Hepatocyte (in vitro differentiated cells): ENCODE measurements around the gene DYNC1I1. TPM values are rescaled to one million over a fixed set of nuclear protein-coding genes. Genes with fewer than 3 reads are reported as not detected.

Experiments used
- DNase-seq: peaks from one replicate; pipeline ENCODE4 v3.0.0-alpha.2; 2016; ENCODE audit warnings: low spot score
- H2AFZ ChIP-seq: fragments of 200-600 bp; sonication (generic); 2 replicates; pipeline ENCODE4 v1.6.0; 2016; ENCODE audit warnings: antibody characterized with exemption, mild to moderate bottlenecking
- H3K27ac ChIP-seq: fragments of 200-600 bp; sonication (generic); 2 replicates; pipeline ENCODE4 v1.5.1; 2016; ENCODE audit warnings: mild to moderate bottlenecking
- H3K27me3 ChIP-seq: fragments of 200-600 bp; sonication (generic); 2 replicates; pipeline ENCODE4 v1.6.1; 2016
- H3K36me3 ChIP-seq: fragments of 200-600 bp; sonication (generic); replicated peaks from 2 replicates; pipeline ENCODE4 v1.5.1; 2016; ENCODE audit warnings: low read depth; ENCODE audit not compliant: insufficient read depth
- H3K4me1 ChIP-seq: fragments of 200-600 bp; sonication (generic); 2 replicates; pipeline ENCODE4 v1.5.1; 2016; ENCODE audit warnings: mild to moderate bottlenecking, moderate library complexity; ENCODE audit not compliant: insufficient read depth
- H3K4me2 ChIP-seq: fragments of 200-600 bp; sonication (generic); 2 replicates; pipeline ENCODE4 v1.6.0; 2016
- H3K4me3 ChIP-seq: fragments of 200-600 bp; sonication (generic); 2 replicates; pipeline ENCODE4 v1.5.1; 2016; ENCODE audit warnings: mild to moderate bottlenecking
- H3K79me2 ChIP-seq: fragments of 200-600 bp; sonication (generic); 2 replicates; pipeline ENCODE4 v1.6.0; 2017; ENCODE audit warnings: mild to moderate bottlenecking
- H3K9me2 ChIP-seq: fragments of 200-600 bp; sonication (generic); replicated peaks from 2 replicates; pipeline ENCODE4 v1.6.0; 2017; ENCODE audit warnings: mild to moderate bottlenecking; ENCODE audit not compliant: insufficient read depth
- H3K9me3 ChIP-seq: fragments of 200-600 bp; sonication (generic); 2 replicates; pipeline ENCODE4 v1.5.1; 2016; ENCODE audit warnings: low read depth, mild to moderate bottlenecking
- H4K20me1 ChIP-seq: fragments of 200-600 bp; sonication (generic); 2 replicates; pipeline ENCODE4 v1.6.0; 2016; ENCODE audit warnings: mild to moderate bottlenecking; ENCODE audit not compliant: insufficient read depth, poor library complexity, severe bottlenecking
- EZH2 ChIP-seq: fragments of 200-600 bp; sonication (generic); IDR thresholded peaks from 2 replicates; pipeline ENCODE4 v1.6.1; 2016; ENCODE audit warnings: antibody characterized with exemption, mild to moderate bottlenecking, borderline replicate concordance
- EZH2phosphoT487 ChIP-seq: fragments of 200-600 bp; sonication (generic); IDR thresholded peaks from one replicate; pipeline ENCODE4 v1.6.1; 2018; ENCODE audit warnings: antibody characterized with exemption, mild to moderate bottlenecking, low read depth, moderate library complexity; ENCODE audit not compliant: unreplicated experiment, severe bottlenecking
- WGBS: methylation state at CpG from one replicate; pipeline ENCODE4 v1.1.6; 2016; ENCODE audit warnings: low lambda C conversion rate; ENCODE audit errors: missing lambda C conversion rate; 5-methylcytosine and 5-hydroxymethylcytosine counted together
- polyA plus RNA-seq: library from polyadenylated mRNA; unstranded; fragments of >200 nt; fragmentation: Nextera tagmentation; extraction: Ambion mirVana; gene quantifications from 2 replicates; pipeline ENCODE4 v1.2.1, GENCODE V29; 2016
- total RNA-seq: library from RNA; depleted of rRNA; stranded (reverse); fragments of >200 nt; gene quantifications from 2 replicates; pipeline ENCODE4 v1.2.3, GENCODE V29; 2014
- TF ChIP-seq, protein P1 (sequence below): fragments of 200-600 bp; sonication (generic); IDR thresholded peaks from 2 replicates; pipeline ENCODE4 v1.5.1; 2016; ENCODE audit warnings: antibody characterized with exemption, mild to moderate bottlenecking; ENCODE audit not compliant: poor library complexity

DYNC1I1 gene
- total and polyA plus RNA-seq, 2 experiments from 2014 or later, result 2.5 to 3.7 TPM

DNA sequence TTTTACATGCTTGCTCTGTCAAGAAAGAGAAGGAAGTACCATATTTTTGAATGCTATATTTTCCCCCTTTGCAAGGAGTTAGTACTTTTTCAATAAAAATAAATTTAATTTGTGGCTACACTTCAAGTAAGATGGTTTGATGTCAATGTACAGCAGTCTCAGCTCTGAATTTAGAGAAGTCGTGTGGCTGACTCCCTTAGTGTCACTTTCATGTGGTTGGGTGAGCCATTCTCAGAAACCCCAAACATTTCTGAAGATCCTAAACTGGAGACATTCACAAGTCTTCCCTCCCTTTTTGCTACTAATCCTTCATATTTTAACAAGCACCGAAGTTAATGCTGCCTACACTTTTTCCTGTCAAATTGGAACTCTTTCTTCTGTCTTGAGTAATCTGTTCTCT, 244.4 kb downstream of the DYNC1I1 start:
- H3K27me3 ChIP-seq, result no peaks in the 10 kb centered on the region
- no peak for DNase-seq
- TF ChIP-seq, protein P1, sequence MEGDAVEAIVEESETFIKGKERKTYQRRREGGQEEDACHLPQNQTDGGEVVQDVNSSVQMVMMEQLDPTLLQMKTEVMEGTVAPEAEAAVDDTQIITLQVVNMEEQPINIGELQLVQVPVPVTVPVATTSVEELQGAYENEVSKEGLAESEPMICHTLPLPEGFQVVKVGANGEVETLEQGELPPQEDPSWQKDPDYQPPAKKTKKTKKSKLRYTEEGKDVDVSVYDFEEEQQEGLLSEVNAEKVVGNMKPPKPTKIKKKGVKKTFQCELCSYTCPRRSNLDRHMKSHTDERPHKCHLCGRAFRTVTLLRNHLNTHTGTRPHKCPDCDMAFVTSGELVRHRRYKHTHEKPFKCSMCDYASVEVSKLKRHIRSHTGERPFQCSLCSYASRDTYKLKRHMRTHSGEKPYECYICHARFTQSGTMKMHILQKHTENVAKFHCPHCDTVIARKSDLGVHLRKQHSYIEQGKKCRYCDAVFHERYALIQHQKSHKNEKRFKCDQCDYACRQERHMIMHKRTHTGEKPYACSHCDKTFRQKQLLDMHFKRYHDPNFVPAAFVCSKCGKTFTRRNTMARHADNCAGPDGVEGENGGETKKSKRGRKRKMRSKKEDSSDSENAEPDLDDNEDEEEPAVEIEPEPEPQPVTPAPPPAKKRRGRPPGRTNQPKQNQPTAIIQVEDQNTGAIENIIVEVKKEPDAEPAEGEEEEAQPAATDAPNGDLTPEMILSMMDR, result no peak
- TF ChIP-seq EZH2, result no peak
- TF ChIP-seq EZH2phosphoT487, result no peak
- H3K27ac ChIP-seq, result no peak overlapping the region
- H3K9me2 ChIP-seq, result no peaks in the 10 kb centered on the region
- H3K36me3 ChIP-seq, result no peaks in the 10 kb centered on the region
- H2AFZ ChIP-seq, result no peak overlapping the region
- no peaks in the 10 kb centered on the region for H3K79me2 ChIP-seq
- peaks cover 5% of the 10 kb centered on the region for H3K4me1 ChIP-seq
- H3K4me3 ChIP-seq, result no peak overlapping the region
- WGBS, result 71% methylated on average over 2 of the region's 2 CpGs
- H3K9me3 ChIP-seq, result no peaks in the 10 kb centered on the region
- H3K4me2 ChIP-seq, result no peak overlapping the region
- no peaks in the 10 kb centered on the region for H4K20me1 ChIP-seq

DNA sequence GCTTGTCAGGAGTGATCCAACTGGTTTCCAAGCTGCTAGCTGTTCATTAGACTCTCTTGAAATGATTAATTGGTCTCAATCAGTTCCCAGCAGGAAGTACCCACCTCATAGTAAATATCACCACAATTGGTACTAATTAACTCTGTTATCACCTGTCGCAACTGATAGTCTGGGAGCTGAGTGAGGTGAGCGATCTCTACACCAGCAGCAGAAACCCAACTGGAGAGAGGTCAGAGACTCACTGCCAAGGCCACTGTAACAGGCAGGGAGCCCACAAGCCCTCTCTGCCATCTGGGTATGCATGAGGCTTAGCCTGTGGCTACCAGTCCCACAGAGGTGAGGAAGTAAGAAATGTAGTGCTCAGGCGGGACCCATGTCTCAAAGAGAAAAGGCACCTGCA, 245.5 kb downstream of the DYNC1I1 start:
- H3K4me1 ChIP-seq, result peaks cover 5% of the 10 kb centered on the region
- peak overlapping the region; percentile 4 for H3K4me2 ChIP-seq
- no peak overlapping the region for H3K27ac ChIP-seq
- TF ChIP-seq, protein P1, result no peak
- TF ChIP-seq EZH2 (no peak), EZH2phosphoT487 (no peak)
- H3K4me3 ChIP-seq, result no peak overlapping the region
- peak; percentile 10 for DNase-seq
- no peaks in the 10 kb centered on the region for H3K79me2 ChIP-seq
- H2AFZ ChIP-seq, result no peak overlapping the region
- no peaks in the 10 kb centered on the region for H4K20me1 ChIP-seq
- 73% methylated on average over 3 of the region's 3 CpGs for WGBS
- H3K27me3 ChIP-seq, result no peaks in the 10 kb centered on the region
- no peaks in the 10 kb centered on the region for H3K9me2 ChIP-seq
- H3K9me3 ChIP-seq, result no peaks in the 10 kb centered on the region
- H3K36me3 ChIP-seq, result no peaks in the 10 kb centered on the region

DNA sequence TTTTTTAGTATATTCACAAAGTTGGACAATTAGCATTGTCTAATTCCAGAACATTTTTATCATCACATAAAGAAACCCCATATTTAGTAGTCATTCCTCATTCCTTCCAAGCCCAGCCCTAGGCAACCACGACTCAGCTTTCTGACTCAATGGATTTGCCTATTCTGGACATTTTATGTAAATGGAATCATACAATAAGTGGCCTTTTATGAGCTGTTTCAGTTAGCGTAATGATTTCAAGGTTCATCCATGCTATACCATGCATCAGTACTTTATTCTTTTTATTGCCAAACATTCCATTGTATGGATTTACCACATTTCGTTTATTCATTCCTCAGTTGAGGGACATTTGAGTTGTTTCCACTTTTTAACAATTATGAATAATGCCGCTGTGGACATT, 249.2 kb downstream of the DYNC1I1 start:
- peaks cover 5% of the 10 kb centered on the region for H3K4me1 ChIP-seq

More for the DNA sequence above, 249.2 kb downstream of the DYNC1I1 start:
- no peak for DNase-seq
- Histone ChIP-seq H3K27me3 (no peaks in the 10 kb centered on the region), H3K27ac (no peak overlapping the region), H3K4me3 (no peak overlapping the region), H3K36me3 (no peaks in the 10 kb centered on the region), H3K79me2 (no peaks in the 10 kb centered on the region), H3K4me2 (no peak overlapping the region), H3K9me3 (no peaks in the 10 kb centered on the region), H3K9me2 (no peaks in the 10 kb centered on the region), H2AFZ (no peak overlapping the region), H4K20me1 (no peaks in the 10 kb centered on the region)
- 67% methylated on average over 4 of the region's 4 CpGs for WGBS
- no peak for TF ChIP-seq EZH2phosphoT487
- TF ChIP-seq, protein P1, result no peak
- no peak for TF ChIP-seq EZH2
